ENCODE measurements around the gene B3GNT8. TPM values are rescaled to one million over a fixed set of nuclear protein-coding genes. Genes with fewer than 3 reads are reported as not detected.

B3GNT8 gene
- total RNA-seq, 1 experiment from 2014 or later = not detected

GRCh38 chr19:41422955-41423354 is 4.2 kb downstream of the B3GNT8 start:
- ChIA-PET POLR2A (ENCODE audit: unreplicated experiment) (no interaction called here), CTCF (no interaction called here)
- Histone ChIP-seq H3K36me3 (ENCODE audit: low read depth) (0 out of 2 replicates have a peak, but pooled peaks cover 2% of the 10 kb centered on the region), H3K27me3 (ENCODE audit: insufficient read depth, low read depth) (no peaks in the 10 kb centered on the region), H3K4me1 (replicated peaks; ENCODE audit: insufficient read depth) (no peaks in the 10 kb centered on the region), H3K79me2 (ENCODE audit: low read depth) (no peaks in the 10 kb centered on the region), H3K9me2 (ENCODE audit: insufficient read depth) (no peaks in the 10 kb centered on the region), H2AFZ (no peak overlapping the region), H3K9me3 (ENCODE audit: insufficient read depth, low read depth) (no peaks in the 10 kb centered on the region), H3K4me3 (no peak overlapping the region), H4K20me1 (ENCODE audit: insufficient read depth) (no peaks in the 10 kb centered on the region), H3K27ac (no peak overlapping the region), H3K4me2 (no peak overlapping the region), H3F3A (ENCODE audit: insufficient read depth, low read depth) (no peaks in the 10 kb centered on the region)
- no TSS peak for BruUV-seq (replicated peaks)
- TF ChIP-seq EZH2 (IDR thresholded peaks at IDR 0.05; ENCODE audit: low read depth) = no peak
- TF ChIP-seq CTCF (conservative IDR thresholded peaks at IDR 0.05) = no peak
- intact Hi-C loops (cut with micrococcal nuclease; ENCODE audit: unreplicated experiment) = no loop called here
- DNase-seq = no peak

GRCh38 chr19:41422456-41422855 is 4.7 kb downstream of the B3GNT8 start:
- POLR2A ChIA-PET (ENCODE audit: unreplicated experiment) = no interaction called here
- intact Hi-C loops (cut with micrococcal nuclease; ENCODE audit: unreplicated experiment) = no loop called here
- H3K36me3 ChIP-seq (ENCODE audit: low read depth) = 0 out of 2 replicates have a peak, but pooled peaks cover 2% of the 10 kb centered on the region
- H3K27me3 ChIP-seq (ENCODE audit: insufficient read depth, low read depth) = no peaks in the 10 kb centered on the region
- H3K4me2 ChIP-seq = no peak overlapping the region
- H3K27ac ChIP-seq = no peak overlapping the region
- CTCF ChIA-PET = no interaction called here
- H4K20me1 ChIP-seq (ENCODE audit: insufficient read depth) = no peaks in the 10 kb centered on the region
- H3K9me3 ChIP-seq (ENCODE audit: insufficient read depth, low read depth) = no peaks in the 10 kb centered on the region
- no peaks in the 10 kb centered on the region for H3F3A ChIP-seq (ENCODE audit: insufficient read depth, low read depth)
- H3K4me3 ChIP-seq = no peak overlapping the region
- no peaks in the 10 kb centered on the region for H3K9me2 ChIP-seq (ENCODE audit: insufficient read depth)
- TF ChIP-seq EZH2 (IDR thresholded peaks at IDR 0.05; ENCODE audit: low read depth) = no peak
- TF ChIP-seq CTCF (conservative IDR thresholded peaks at IDR 0.05) = no peak
- BruUV-seq (replicated peaks) = no TSS peak
- H3K79me2 ChIP-seq (ENCODE audit: low read depth) = no peaks in the 10 kb centered on the region
- DNase-seq = no peak
- H2AFZ ChIP-seq = no peak overlapping the region
- H3K4me1 ChIP-seq (replicated peaks; ENCODE audit: insufficient read depth) = no peaks in the 10 kb centered on the region

GRCh38 chr19:41421973-41422372 is 5.2 kb downstream of the B3GNT8 start:
- no peaks in the 10 kb centered on the region for H3K9me2 ChIP-seq (ENCODE audit: insufficient read depth)
- H3K36me3 ChIP-seq (ENCODE audit: low read depth) = 0 out of 2 replicates have a peak, but pooled peaks cover 2% of the 10 kb centered on the region
- no peak overlapping the region for H3K4me3 ChIP-seq
- no TSS peak for BruUV-seq (replicated peaks)
- ChIA-PET POLR2A (ENCODE audit: unreplicated experiment) (no interaction called here), CTCF (no interaction called here)
- H3K9me3 ChIP-seq (ENCODE audit: insufficient read depth, low read depth) = no peaks in the 10 kb centered on the region
- H3K4me1 ChIP-seq (replicated peaks; ENCODE audit: insufficient read depth) = no peaks in the 10 kb centered on the region
- no peaks in the 10 kb centered on the region for H3K27me3 ChIP-seq (ENCODE audit: insufficient read depth, low read depth)
- intact Hi-C loops (cut with micrococcal nuclease; ENCODE audit: unreplicated experiment) = no loop called here
- DNase-seq = no peak
- H4K20me1 ChIP-seq (ENCODE audit: insufficient read depth) = no peaks in the 10 kb centered on the region
- no peak overlapping the region for H3K4me2 ChIP-seq
- no peaks in the 10 kb centered on the region for H3F3A ChIP-seq (ENCODE audit: insufficient read depth, low read depth)
- no peak overlapping the region for H3K27ac ChIP-seq
- H3K79me2 ChIP-seq (ENCODE audit: low read depth) = no peaks in the 10 kb centered on the region
- TF ChIP-seq EZH2 (IDR thresholded peaks at IDR 0.05; ENCODE audit: low read depth) = no peak
- TF ChIP-seq CTCF (conservative IDR thresholded peaks at IDR 0.05) = no peak
- no peak overlapping the region for H2AFZ ChIP-seq

All from PC-9 (cell line).